Kidney (tissue), 14 donors: ENCODE measurements around the gene PCSK5. TPM values are rescaled to one million over a fixed set of nuclear protein-coding genes. Genes with fewer than 3 reads are reported as not detected.
"Not testable (repeated sequence)": the region's sequence is repeated elsewhere in the genome, so short reads cannot be mapped to it uniquely, and the experiment has no call there.

Experiments
- DNase-seq, 5 donors: peaks; one replicate each; pipeline ENCODE4 v3.0.0-alpha.2; 2013 to 2020
- FAIRE-seq: peaks from 2 replicates; lab custom pipeline; 2012; peaks lifted over from hg19 to GRCh38; lab: Jason Lieb, UNC
- H3K27ac ChIP-seq, 2 donors: one replicate each; pipeline ENCODE4 v1.7.0; 2013; ENCODE audit warnings: low read depth in 2 of 2, low read length in 2 of 2, inconsistent platforms in 1 of 2
- H3K27me3 ChIP-seq: one replicate; pipeline ENCODE4 v1.7.1; 2013; ENCODE audit warnings: low read length, inconsistent platforms; ENCODE audit not compliant: control insufficient read depth, insufficient read depth
- H3K36me3 ChIP-seq, 3 donors: one replicate each; pipeline versions ENCODE4 v1.7.0 to v1.7.1; 2013; ENCODE audit warnings: low read length in 3 of 3, control low read depth in 1 of 3, inconsistent platforms in 1 of 3; ENCODE audit not compliant: insufficient read depth in 3 of 3, control insufficient read depth in 2 of 3
- H3K4me1 ChIP-seq, 3 donors: one replicate each; pipeline versions ENCODE4 v1.7.0 to v1.7.1; 2013; ENCODE audit warnings: low read length in 3 of 3, inconsistent platforms in 1 of 3, low read depth in 1 of 3; ENCODE audit not compliant: control insufficient read depth in 2 of 3, insufficient read depth in 2 of 3
- H3K4me3 ChIP-seq, 3 donors: one replicate each; pipeline versions ENCODE4 v1.7.0 to v1.8.1; 2013; ENCODE audit warnings: low read length in 3 of 3, control low read depth in 1 of 3, inconsistent platforms in 1 of 3
- H3K9ac ChIP-seq, 3 donors: one replicate each; pipeline versions ENCODE4 v1.7.0 to v1.7.1; 2013; ENCODE audit warnings: low read length in 3 of 3, control low read depth in 1 of 3, inconsistent platforms in 1 of 3
- H3K9me3 ChIP-seq, 3 donors: one replicate each; pipeline versions ENCODE4 v1.7.0 to v1.7.1; 2013; ENCODE audit warnings: low read length in 3 of 3, control low read depth in 1 of 3, inconsistent platforms in 1 of 3; ENCODE audit not compliant: control insufficient read depth in 2 of 3, insufficient read depth in 1 of 3
- CTCF ChIP-seq: IDR thresholded peaks from 3 replicates; pipeline ENCODE4 v1.5.1; 2012; ENCODE audit warnings: mild to moderate bottlenecking, moderate library complexity, borderline replicate concordance; ENCODE audit not compliant: insufficient read depth; ENCODE audit errors: extremely low read depth
- intact Hi-C: fragments of 100-400 bp; cut with DNase I; formaldehyde crosslinking; loops from one replicate; pipeline ENCODE4 v1.11.1; 2022
- polyA plus RNA-seq: library from polyadenylated mRNA; stranded (reverse); fragments of 350-450 nt; fragmentation: Illumina TruSeq; extraction: RNeasy Lipid Tissue Mini Kit (QIAGEN cat#74804); gene quantifications from one replicate; pipeline ENCODE4 v1.2.3, GENCODE V29; 2014; ENCODE audit warnings: low read depth, low replicate concordance; ENCODE audit not compliant: insufficient read depth
- total RNA-seq: library from RNA; stranded (reverse); fragmentation: NEBNext Ultra II Directional; extraction: Animal tissue kit (Norgen Biotek cat#: 25700); gene quantifications from one replicate; pipeline ENCODE4 v1.2.1, GENCODE V29; 2021
- donor health status: control.
- donor health status: control.
- donor health status: control.
- donor health status: control.
- donor health status: control.
- donor health status: DM: yes; HTN: yes; CAD: no.
- donor health status: Normal renal cell carcinoma (clear cell type).

The PCSK5 gene
- total and polyA plus RNA-seq, 2 donors from 2014 or later, result 1.6 to 14.7 TPM

GRCh38 chr9:76067696-76068095, 177.2 kb downstream of the PCSK5 start:
- Histone ChIP-seq H3K27ac (no peak overlapping the region), H3K36me3 (peaks cover 0 to 3% (median 0%) of the 10 kb centered on the region in 3 donors), H3K27me3 (no peaks in the 10 kb centered on the region), H3K4me3 (no peak overlapping the region), H3K4me1 (no peaks in the 10 kb centered on the region), H3K9me3 (no peaks in the 10 kb centered on the region), H3K9ac (no peak overlapping the region)
- DNase-seq, result no peak
- no peak for FAIRE-seq
- no peak for TF ChIP-seq CTCF
- intact Hi-C loops, result no loop called here

DNA sequence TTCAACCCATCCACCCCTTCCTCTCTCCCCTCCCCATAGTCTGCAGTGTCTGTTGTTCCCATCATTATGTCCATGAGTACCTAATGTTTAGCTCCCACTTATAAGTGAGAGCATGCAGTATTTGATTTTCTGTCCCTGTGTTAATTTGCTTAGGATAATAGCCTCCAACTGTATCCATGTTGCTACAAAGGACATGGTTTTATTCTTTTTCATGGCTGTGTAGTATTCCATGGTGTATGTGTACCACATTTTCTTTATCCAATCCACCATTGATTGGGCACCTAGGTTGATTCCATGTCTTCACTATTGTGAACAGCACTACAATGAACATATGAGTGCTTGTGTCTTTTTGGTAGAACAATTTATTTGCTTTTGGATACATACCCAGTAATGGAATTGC, 187.1 kb downstream of the PCSK5 start:
- H3K27ac ChIP-seq, result no peak overlapping the region
- TF ChIP-seq CTCF, result no peak
- no peak for FAIRE-seq
- intact Hi-C loops, result no loop called here
- no peak overlapping the region for H3K9ac ChIP-seq
- H3K27me3 ChIP-seq, result no peaks in the 10 kb centered on the region
- DNase-seq, result no peak
- H3K36me3 ChIP-seq, result no peaks in the 10 kb centered on the region
- H3K4me3 ChIP-seq, result no peak overlapping the region
- H3K9me3 ChIP-seq, result no peaks in the 10 kb centered on the region
- no peaks in the 10 kb centered on the region for H3K4me1 ChIP-seq

DNA sequence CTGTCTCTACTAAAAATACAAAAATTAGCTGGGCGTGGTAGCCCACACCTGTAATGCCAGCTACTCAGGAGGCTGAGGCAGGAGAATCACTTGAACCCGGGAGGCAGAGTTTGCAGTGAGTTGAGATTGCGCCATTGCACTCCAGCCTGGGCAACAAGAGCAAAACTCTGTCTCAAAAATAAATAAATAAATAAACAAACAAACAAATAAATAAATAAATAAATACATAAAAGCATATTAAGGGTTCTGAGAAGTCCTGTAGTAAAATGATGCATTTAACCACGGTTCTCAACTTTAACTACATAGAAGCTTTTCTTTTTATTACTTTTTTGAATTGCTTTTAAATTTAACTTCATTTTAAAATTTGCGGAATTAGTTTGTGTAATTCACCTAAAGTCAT, 190.8 kb downstream of the PCSK5 start:
- DNase-seq, FAIRE-seq, intact Hi-C loops, H3K27me3 ChIP-seq, H3K27ac ChIP-seq, H3K36me3 ChIP-seq, H3K9me3 ChIP-seq, H3K9ac ChIP-seq, H3K4me1 ChIP-seq, H3K4me3 ChIP-seq: not testable (repeated sequence)

- H3K4me3 ChIP-seq, result no peak overlapping the region
- no peaks in the 10 kb centered on the region for H3K4me1 ChIP-seq
- DNase-seq, result no peak
- H3K9me3 ChIP-seq, result no peaks in the 10 kb centered on the region
- no peaks in the 10 kb centered on the region for H3K27me3 ChIP-seq
- intact Hi-C loops, result no loop called here
- no peak for TF ChIP-seq CTCF
- no peak for FAIRE-seq
- H3K9ac ChIP-seq, result no peak overlapping the region
- no peaks in the 10 kb centered on the region for H3K36me3 ChIP-seq
- no peak overlapping the region for H3K27ac ChIP-seq
These were observed 191.6 kb downstream of the PCSK5 start for GRCh38 chr9:76082057-76082456.
